HepG2 (cell line): ENCODE measurements around the gene ZNF597. TPM values are rescaled to one million over a fixed set of nuclear protein-coding genes. Genes with fewer than 3 reads are reported as not detected.

Source experiments
- ATF3 ChIP-seq: sonication (generic); formaldehyde crosslinking; IDR thresholded peaks from 2 replicates; pipeline ENCODE4 v1.4.0; 2020; ENCODE audit warnings: missing genetic modification reagents
- ATF5 ChIP-seq: sonication (generic); formaldehyde crosslinking; IDR thresholded peaks from 2 replicates; pipeline ENCODE4 v1.4.0; 2020; ENCODE audit warnings: mild to moderate bottlenecking, low read depth, missing genetic modification reagents
- BCL6 ChIP-seq: IDR thresholded peaks from 2 replicates; pipeline ENCODE4 v1.6.1; 2016; ENCODE audit warnings: missing genetic modification reagents, missing compliant biosample characterization
- CREM ChIP-seq, 2 experiments: sonication (generic) in 1 of 2; formaldehyde crosslinking in 1 of 2; IDR thresholded peaks; 2 replicates each; pipeline versions ENCODE4 v1.4.0 to v1.6.1; 2016 to 2020; ENCODE audit warnings: antibody characterized with exemption in 1 of 2, mild to moderate bottlenecking in 1 of 2, missing genetic modification reagents in 1 of 2
- ETV6 ChIP-seq: sonication (generic); formaldehyde crosslinking; conservative IDR thresholded peaks from 2 replicates; pipeline ENCODE4 v1.4.0; 2020; ENCODE audit warnings: missing genetic modification reagents
- HDAC1 ChIP-seq: sonication (generic); formaldehyde crosslinking; IDR thresholded peaks from 2 replicates; pipeline ENCODE4 v1.5.1; 2020; ENCODE audit warnings: mild to moderate bottlenecking, missing genetic modification reagents
- HNF4G ChIP-seq, 2 experiments: sonication (generic) in 1 of 2; formaldehyde crosslinking in 1 of 2; IDR thresholded peaks; 2 replicates each; pipeline versions ENCODE4 v1.4.0 to v1.6.1; 2011 to 2020; ENCODE audit warnings: borderline replicate concordance in 2 of 2, low read depth in 2 of 2, mild to moderate bottlenecking in 2 of 2, low read length in 1 of 2, missing genetic modification reagents in 1 of 2, moderate library complexity in 1 of 2
- IKZF1 ChIP-seq: fragments of 450-650 bp; IDR thresholded peaks from 2 replicates; pipeline ENCODE4 v1.7.1; 2016
- IRF1 ChIP-seq: sonication (generic); formaldehyde crosslinking; IDR thresholded peaks from 2 replicates; pipeline ENCODE4 v1.4.0; 2020; ENCODE audit warnings: low read depth, mild to moderate bottlenecking, missing genetic modification reagents
- KDM6A ChIP-seq: IDR thresholded peaks from 2 replicates; pipeline ENCODE4 v1.6.1; 2016; ENCODE audit warnings: low read depth
- MXD3 ChIP-seq: IDR thresholded peaks from 2 replicates; pipeline ENCODE4 v1.6.1; 2016; ENCODE audit warnings: mild to moderate bottlenecking, missing biosample characterization, missing genetic modification reagents
- NRL ChIP-seq: sonication (generic); formaldehyde crosslinking; IDR thresholded peaks from 2 replicates; pipeline ENCODE4 v1.5.0; 2020; ENCODE audit warnings: missing genetic modification reagents, mild to moderate bottlenecking, moderate library complexity, borderline replicate concordance
- SAP130 ChIP-seq: IDR thresholded peaks from 2 replicates; pipeline ENCODE4 v1.6.1; 2016; ENCODE audit warnings: low read depth
- TRIM24 ChIP-seq: sonication (generic); formaldehyde crosslinking; IDR thresholded peaks from 2 replicates; pipeline ENCODE4 v1.8.0; 2022; ENCODE audit warnings: mild to moderate bottlenecking, missing genetic modification reagents
- ZFP91 ChIP-seq: sonication (generic); formaldehyde crosslinking; IDR thresholded peaks from 2 replicates; pipeline ENCODE4 v1.9.0; 2022; ENCODE audit warnings: missing genetic modification reagents, mild to moderate bottlenecking, borderline replicate concordance
- ZNF441 ChIP-seq: sonication (generic); formaldehyde crosslinking; IDR thresholded peaks from 2 replicates; pipeline ENCODE4 v1.7.0; 2021; ENCODE audit warnings: missing genetic modification reagents, borderline replicate concordance
- ZNF607 ChIP-seq: sonication (generic); formaldehyde crosslinking; IDR thresholded peaks from 2 replicates; pipeline ENCODE4 v1.5.1; 2020; ENCODE audit warnings: missing genetic modification reagents, mild to moderate bottlenecking, borderline replicate concordance
- ZNF644 ChIP-seq: IDR thresholded peaks from 2 replicates; pipeline ENCODE4 v1.6.1; 2016; ENCODE audit warnings: low read depth
- ZNF770 ChIP-seq: sonication (generic); formaldehyde crosslinking; IDR thresholded peaks from 2 replicates; pipeline ENCODE4 v1.5.0; 2020; ENCODE audit warnings: mild to moderate bottlenecking, missing genetic modification reagents
- ZUFSP ChIP-seq: sonication (generic); formaldehyde crosslinking; IDR thresholded peaks from 2 replicates; pipeline ENCODE4 v1.9.0; 2021; ENCODE audit warnings: missing genetic modification reagents, mild to moderate bottlenecking, borderline replicate concordance
- polyA plus RNA-seq, 8 experiments: library from polyadenylated mRNA; depleted of rRNA in 3 of 8; stranded (reverse) in 7 of 8; unstranded in 1 of 8; fragments of >200 nt; fragmentation: Illumina TruSeq in 4 of 8; extraction: Trizol in 4 of 8; gene quantifications; 2 replicates each; pipeline versions ENCODE4 v1.2.1 to v1.2.3, GENCODE V29; 2011 to 2016; ENCODE audit warnings: low read depth in 4 of 8, missing spikeins in 1 of 8, mixed read lengths in 1 of 8; ENCODE audit not compliant: insufficient read depth in 1 of 8
- total RNA-seq, 5 experiments: library from RNA; depleted of rRNA; stranded (reverse); fragments of >200 nt; fragmentation: Illumina TruSeq; extraction: Trizol; gene quantifications; 2 replicates each; pipeline ENCODE4 v1.2.3, GENCODE V29; 2016; ENCODE audit warnings: low read depth in 1 of 5

Gene ZNF597
- total and polyA plus RNA-seq, 2 of the 13 experiments (the other 11 are each of a cell fraction or from before 2014, with no cell fraction given) = 1.3 to 2.4 TPM

- TF ChIP-seq ZUFSP (no peak), ZNF770 (CRISPR knock-in tag) (no peak), KDM6A (no peak), ATF5 (no peak), BCL6 (no peak), ATF3 (no peak), MXD3 (CRISPR knock-in tag) (no peak), HNF4G (IDR thresholded peaks at IDR 0.05; ENCODE audit: borderline replicate concordance, low read depth, low read length) (no peak), HNF4G (CRISPR knock-in tag; IDR thresholded peaks at IDR 0.05; ENCODE audit: borderline replicate concordance, low read depth) (no peak), ZNF644 (CRISPR knock-in tag) (no peak), ETV6 (CRISPR knock-in tag) (no peak), NRL (CRISPR knock-in tag) (no peak), ZFP91 (CRISPR knock-in tag) (peak; percentile 57; the same call in 1 of the 2 replicates), ZNF607 (CRISPR knock-in tag) (no peak), HDAC1 (CRISPR knock-in tag) (no peak; the same call in 1 of the 2 replicates), ZNF441 (no peak), CREM (IDR thresholded peaks at IDR 0.05) (peak; percentile 21; the same call in 1 of the 2 replicates), CREM (CRISPR knock-in tag; IDR thresholded peaks at IDR 0.05) (no peak), SAP130 (peak; percentile 74), TRIM24 (CRISPR knock-in tag) (no peak), IRF1 (CRISPR knock-in tag) (no peak), IKZF1 (no peak)
Observed at GRCh38 chr16:3443108-3444031, at the start of gene ZNF597, which contains the start of gene NAA60 (continued).
